ENCODE data around the gene MPHOSPH6. TPM values are rescaled to one million over a fixed set of nuclear protein-coding genes. Genes with fewer than 3 reads are reported as not detected.

MPHOSPH6 gene
- total and polyA plus RNA-seq, 2 of the 4 experiments (the other 2 are of a cell fraction) = 5.4 to 15.5 TPM

GRCh38 chr16:82201926-82202325 is 31.9 kb upstream of the MPHOSPH6 start:
- Histone ChIP-seq H3K4ac (ENCODE audit: low read depth, low read length) (no peak overlapping the region), H2BK5ac (ENCODE audit: low read depth, low read length, poor library complexity, severe bottlenecking) (no peak overlapping the region), H2BK120ac (ENCODE audit: low read depth, low read length) (no peak overlapping the region), H2BK20ac (ENCODE audit: low read depth, low read length) (no peak overlapping the region), H2AK5ac (ENCODE audit: low read depth, low read length) (no peak overlapping the region), H3K36me3 (ENCODE audit: control insufficient read depth, insufficient read depth, low read length) (no peaks in the 10 kb centered on the region), H3K56ac (ENCODE audit: extremely low read depth, insufficient read depth, low read length) (no peak overlapping the region), H3K14ac (replicated peaks; ENCODE audit: low read depth, low read length) (no peak overlapping the region), H3K4me1 (ENCODE audit: control insufficient read depth, insufficient read depth, low read length) (no peaks in the 10 kb centered on the region), H4K8ac (ENCODE audit: low read depth in 2 of 2, low read length in 2 of 2) (no peak overlapping the region), H3K4me3 (ENCODE audit: insufficient read depth, low read depth, low read length) (no peak overlapping the region), H4K20me1 (ENCODE audit: insufficient read depth, low read length) (no peaks in the 10 kb centered on the region), H3K9me3 (ENCODE audit: control insufficient read depth, insufficient read depth, low read length) (no peaks in the 10 kb centered on the region), H2AK9ac (replicated peaks; ENCODE audit: low read depth, low read length, poor library complexity) (no peak overlapping the region), H4K5ac (ENCODE audit: low read depth, low read length) (no peak overlapping the region), H3K4me2 (ENCODE audit: low read depth, low read length) (no peak overlapping the region), H3K9me1 (ENCODE audit: insufficient read depth, low read length) (no peaks in the 10 kb centered on the region), H4K91ac (ENCODE audit: insufficient read depth, low read depth, low read length) (no peak overlapping the region), H2BK15ac (ENCODE audit: low read depth, low read length) (no peak overlapping the region), H3K9ac (ENCODE audit: low read depth, low read length) (no peak overlapping the region), H3K27me3 (ENCODE audit: control insufficient read depth, insufficient read depth, low read length) (peaks cover 3% of the 10 kb centered on the region; the same call in 1 of the 2 replicates), H3K27ac (ENCODE audit: insufficient read depth, low read length) (no peak overlapping the region), H3K79me1 (ENCODE audit: low read depth in 1 of 2, low read length in 2 of 2) (no peaks in the 10 kb centered on the region), H3K23ac (ENCODE audit: low read depth, low read length) (no peak overlapping the region), H3K18ac (ENCODE audit: low read depth, low read length) (no peak overlapping the region), H2AFZ (replicated peaks; ENCODE audit: low read length, poor library complexity) (no peak overlapping the region)
- intact Hi-C loops (cut with micrococcal nuclease) = no loop called here
- TF ChIP-seq RFX5 (IDR thresholded peaks at IDR 0.05; ENCODE audit: low read depth, low read length) (no peak), BHLHE40 (IDR thresholded peaks at IDR 0.05; ENCODE audit: low read depth, low read length) (no peak), MAFK (IDR thresholded peaks at IDR 0.05; ENCODE audit: low read depth, low read length) (no peak), NFE2L2 (IDR thresholded peaks at IDR 0.05; ENCODE audit: low read depth, low read length) (no peak), FOS (IDR thresholded peaks at IDR 0.05; ENCODE audit: low read depth, low read length) (no peak), POLR2A (IDR thresholded peaks at IDR 0.05; ENCODE audit: low read depth, low read length) (no peak), ELK1 (IDR thresholded peaks at IDR 0.05; ENCODE audit: borderline replicate concordance, low read depth, low read length) (no peak), RCOR1 (IDR thresholded peaks at IDR 0.05; ENCODE audit: insufficient replicate concordance, low read length) (no peak), MXI1 (IDR thresholded peaks at IDR 0.05; ENCODE audit: borderline replicate concordance, low read depth, low read length) (no peak), MAZ (IDR thresholded peaks at IDR 0.05; ENCODE audit: borderline replicate concordance, low read depth, low read length) (no peak), CHD1 (IDR thresholded peaks at IDR 0.05; ENCODE audit: low read depth, low read length) (no peak), CEBPB (IDR thresholded peaks at IDR 0.05; ENCODE audit: low read depth, low read length) (no peak), SMC3 (IDR thresholded peaks at IDR 0.05; ENCODE audit: low read depth, low read length) (no peak), CTCF (conservative IDR thresholded peaks at IDR 0.05; ENCODE audit: low read depth, low read length) (no peak)
- DNase-seq (no peak), ATAC-seq (ENCODE audit: low read depth) (no peak)
- ChIA-PET CTCF (no interaction called here), POLR2A (ENCODE audit: unreplicated experiment) (no interaction called here)
- WGBS, 2 experiments (ENCODE audit: extremely low coverage in 2 of 2, insufficient read length in 1 of 2) = no CpG with 5 or more reads among the region's 1 CpG
- no TSS peak for BruUV-seq (replicated peaks)
- dilution Hi-C loops (cut with HindIII; ENCODE audit: low sequenced_read_pairs, unreplicated experiment) = no loop called here
- in situ Hi-C loops (cut with MboI; ENCODE audit: low sequenced_read_pairs) = no loop called here

All from IMR-90 (cell line).